Embryonic facial prominence (tissue), 1 donor: ENCODE measurements around the gene TEX11.

Experiments used
- DNase-seq: peaks from one replicate; pipeline ENCODE4 v3.0.0-alpha.2; 2016; ENCODE audit errors: extremely low spot score

TEX11 gene

GRCh38 chrX:70497026-70497425 lies 411.5 kb downstream of the TEX11 start:
- no peak for DNase-seq

- DNase-seq, result no peak
These were observed 412.0 kb downstream of the TEX11 start for GRCh38 chrX:70496491-70496890.

GRCh38 chrX:70494441-70494840 lies 414.1 kb downstream of the TEX11 start:
- DNase-seq, result no peak

- DNase-seq, result no peak
These were observed 419.7 kb downstream of the TEX11 start for GRCh38 chrX:70488856-70489255.

- no peak for DNase-seq
These were observed 423.0 kb downstream of the TEX11 start for GRCh38 chrX:70485466-70485865.

GRCh38 chrX:70482300-70482699 lies 426.2 kb downstream of the TEX11 start:
- DNase-seq, result no peak

GRCh38 chrX:70481471-70482270 lies 426.8 kb downstream of the TEX11 start:
- no peak for DNase-seq

- no peak for DNase-seq
These were observed 427.9 kb downstream of the TEX11 start for GRCh38 chrX:70480660-70481018.

- no peak for DNase-seq
These were observed 428.4 kb downstream of the TEX11 start for GRCh38 chrX:70479922-70480659.

- no peak for DNase-seq
These were observed 429.1 kb downstream of the TEX11 start for GRCh38 chrX:70479247-70479921.
